ENCODE measurements around the gene FADS2. TPM values are rescaled to one million over a fixed set of nuclear protein-coding genes. Genes with fewer than 3 reads are reported as not detected.

FADS2 gene
- total and polyA plus RNA-seq, 2 of the 13 experiments (the other 11 are each of a cell fraction or from before 2014, with no cell fraction given) = 90.1 to 124 TPM

- TF ChIP-seq ZNF350 (CRISPR knock-in tag; IDR thresholded peaks at IDR 0.05; ENCODE audit: borderline replicate concordance, low read depth) = peak; percentile 67; the same call in 1 of the 2 replicates
- 0 out of 2 replicates have a peak, but pooled peaks have one; percentile 27 for TF ChIP-seq PITX1 (CRISPR knock-in tag; IDR thresholded peaks at IDR 0.05)
- TF ChIP-seq ATF2 (CRISPR knock-in tag; IDR thresholded peaks at IDR 0.05) = peak; percentile 35; the same call in 1 of the 2 replicates
- TF ChIP-seq, protein P1, sequence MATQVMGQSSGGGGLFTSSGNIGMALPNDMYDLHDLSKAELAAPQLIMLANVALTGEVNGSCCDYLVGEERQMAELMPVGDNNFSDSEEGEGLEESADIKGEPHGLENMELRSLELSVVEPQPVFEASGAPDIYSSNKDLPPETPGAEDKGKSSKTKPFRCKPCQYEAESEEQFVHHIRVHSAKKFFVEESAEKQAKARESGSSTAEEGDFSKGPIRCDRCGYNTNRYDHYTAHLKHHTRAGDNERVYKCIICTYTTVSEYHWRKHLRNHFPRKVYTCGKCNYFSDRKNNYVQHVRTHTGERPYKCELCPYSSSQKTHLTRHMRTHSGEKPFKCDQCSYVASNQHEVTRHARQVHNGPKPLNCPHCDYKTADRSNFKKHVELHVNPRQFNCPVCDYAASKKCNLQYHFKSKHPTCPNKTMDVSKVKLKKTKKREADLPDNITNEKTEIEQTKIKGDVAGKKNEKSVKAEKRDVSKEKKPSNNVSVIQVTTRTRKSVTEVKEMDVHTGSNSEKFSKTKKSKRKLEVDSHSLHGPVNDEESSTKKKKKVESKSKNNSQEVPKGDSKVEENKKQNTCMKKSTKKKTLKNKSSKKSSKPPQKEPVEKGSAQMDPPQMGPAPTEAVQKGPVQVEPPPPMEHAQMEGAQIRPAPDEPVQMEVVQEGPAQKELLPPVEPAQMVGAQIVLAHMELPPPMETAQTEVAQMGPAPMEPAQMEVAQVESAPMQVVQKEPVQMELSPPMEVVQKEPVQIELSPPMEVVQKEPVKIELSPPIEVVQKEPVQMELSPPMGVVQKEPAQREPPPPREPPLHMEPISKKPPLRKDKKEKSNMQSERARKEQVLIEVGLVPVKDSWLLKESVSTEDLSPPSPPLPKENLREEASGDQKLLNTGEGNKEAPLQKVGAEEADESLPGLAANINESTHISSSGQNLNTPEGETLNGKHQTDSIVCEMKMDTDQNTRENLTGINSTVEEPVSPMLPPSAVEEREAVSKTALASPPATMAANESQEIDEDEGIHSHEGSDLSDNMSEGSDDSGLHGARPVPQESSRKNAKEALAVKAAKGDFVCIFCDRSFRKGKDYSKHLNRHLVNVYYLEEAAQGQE (IDR thresholded peaks at IDR 0.05; ENCODE audit: borderline replicate concordance in 1 of 2, low read depth in 1 of 2, low read length in 2 of 2) = no peak
- peak; percentile 58; the same call in 1 of the 2 replicates for TF ChIP-seq RXRB (CRISPR knock-in tag; IDR thresholded peaks at IDR 0.05; ENCODE audit: borderline replicate concordance)
- no peak for TF ChIP-seq U2AF2 (IDR thresholded peaks at IDR 0.05; ENCODE audit: low read depth, low read length)
- TF ChIP-seq HOMEZ (CRISPR knock-in tag; IDR thresholded peaks at IDR 0.05; ENCODE audit: low read depth) = no peak
- 0 out of 2 replicates have a peak, but pooled peaks have one; percentile 35 for TF ChIP-seq NRL (CRISPR knock-in tag; IDR thresholded peaks at IDR 0.05; ENCODE audit: borderline replicate concordance)
- TF ChIP-seq CBX1 (IDR thresholded peaks at IDR 0.05; ENCODE audit: low read depth) = no peak
- TF ChIP-seq, protein P2, sequence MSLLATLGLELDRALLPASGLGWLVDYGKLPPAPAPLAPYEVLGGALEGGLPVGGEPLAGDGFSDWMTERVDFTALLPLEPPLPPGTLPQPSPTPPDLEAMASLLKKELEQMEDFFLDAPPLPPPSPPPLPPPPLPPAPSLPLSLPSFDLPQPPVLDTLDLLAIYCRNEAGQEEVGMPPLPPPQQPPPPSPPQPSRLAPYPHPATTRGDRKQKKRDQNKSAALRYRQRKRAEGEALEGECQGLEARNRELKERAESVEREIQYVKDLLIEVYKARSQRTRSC (CRISPR knock-in tag; IDR thresholded peaks at IDR 0.05; ENCODE audit: low read depth) = no peak
- peak; percentile 85; the same call in 1 of the 2 replicates for TF ChIP-seq AHR (CRISPR knock-in tag; IDR thresholded peaks at IDR 0.05)
- TF ChIP-seq ZNF841 (CRISPR knock-in tag; IDR thresholded peaks at IDR 0.05; ENCODE audit: borderline replicate concordance) = no peak
- TF ChIP-seq ZNF703 (CRISPR knock-in tag; IDR thresholded peaks at IDR 0.05; ENCODE audit: borderline replicate concordance) = no peak
- peak; percentile 83; the same call in 1 of the 2 replicates for TF ChIP-seq ZNF614 (CRISPR knock-in tag; IDR thresholded peaks at IDR 0.05; ENCODE audit: borderline replicate concordance)
- TF ChIP-seq ZNF354B (CRISPR knock-in tag; IDR thresholded peaks at IDR 0.05) = no peak
- peak; percentile 55; the same call in 1 of the 2 replicates for TF ChIP-seq HDAC2 (CRISPR knock-in tag; IDR thresholded peaks at IDR 0.05)
- TF ChIP-seq MXD1 (CRISPR knock-in tag; IDR thresholded peaks at IDR 0.05) = no peak
- peak; percentile 97 for TF ChIP-seq STAG1 (CRISPR knock-in tag; IDR thresholded peaks at IDR 0.05)
- peak; percentile 50; the same call in 1 of the 2 replicates for TF ChIP-seq ZNF205 (CRISPR knock-in tag; IDR thresholded peaks at IDR 0.05)
- no peak for TF ChIP-seq HOXA9 (CRISPR knock-in tag; IDR thresholded peaks at IDR 0.05; ENCODE audit: borderline replicate concordance)
- no peak for TF ChIP-seq ZNF740 (CRISPR knock-in tag; IDR thresholded peaks at IDR 0.05)
Measured at GRCh38 chr11:61899146-61899841, 71.2 kb downstream of the FADS2 start (continued).

All from HepG2 (cell line).